Osteoblast (primary cell): Measurements from ENCODE around the gene MARK3. TPM values are rescaled to one million over a fixed set of nuclear protein-coding genes. Genes with fewer than 3 reads are reported as not detected.
A peak's percentile ranks its signal among the peaks of the same experiment; 100 is the strongest.

ENCODE experiments used
- DNase-seq: peaks from one replicate; pipeline ENCODE4 v3.0.0; 2011; ENCODE audit warnings: low spot score, mixed read lengths; ENCODE audit not compliant: insufficient read length; ENCODE audit errors: missing footprints
- H2AFZ ChIP-seq: 2 replicates; pipeline ENCODE4 v1.6.0; 2011; ENCODE audit warnings: mild to moderate bottlenecking, low read length
- H3K27ac ChIP-seq: 2 replicates; pipeline ENCODE4 v1.5.1; 2011; ENCODE audit warnings: mild to moderate bottlenecking, low read depth, low read length, moderate library complexity
- H3K27me3 ChIP-seq: 2 replicates; pipeline ENCODE4 v1.6.0; 2012; ENCODE audit warnings: mild to moderate bottlenecking, control low read depth, inconsistent platforms, low read length, moderate library complexity; ENCODE audit not compliant: insufficient read depth
- H3K36me3 ChIP-seq: 2 replicates; pipeline ENCODE4 v1.5.1; 2011; ENCODE audit warnings: mild to moderate bottlenecking, low read length, control low read depth, moderate library complexity; ENCODE audit not compliant: insufficient read depth
- H3K4me1 ChIP-seq: 2 replicates; pipeline ENCODE4 v1.5.1; 2011; ENCODE audit warnings: mild to moderate bottlenecking, low read length, control low read depth, moderate library complexity; ENCODE audit not compliant: insufficient read depth
- H3K4me2 ChIP-seq: 2 replicates; pipeline ENCODE4 v1.6.0; 2011; ENCODE audit warnings: mild to moderate bottlenecking, low read length; ENCODE audit not compliant: insufficient read depth
- H3K4me3 ChIP-seq: fragments of 200-600 bp; sonication (generic); 3 replicates; pipeline ENCODE4 v1.5.1; 2012; ENCODE audit warnings: mild to moderate bottlenecking, low read length, inconsistent platforms; ENCODE audit not compliant: insufficient read depth
- H3K79me2 ChIP-seq: 2 replicates; pipeline ENCODE4 v1.6.0; 2012; ENCODE audit warnings: mild to moderate bottlenecking, low read length, control low read depth, inconsistent platforms; ENCODE audit not compliant: insufficient read depth
- H3K9me3 ChIP-seq: 2 replicates; pipeline ENCODE4 v1.5.1; 2011; ENCODE audit warnings: low read depth, low read length, control low read depth
- H4K20me1 ChIP-seq: 2 replicates; pipeline ENCODE4 v1.6.0; 2012; ENCODE audit warnings: mild to moderate bottlenecking, low read length, control low read depth; ENCODE audit not compliant: insufficient read depth
- CTCF ChIP-seq: IDR thresholded peaks from 2 replicates; pipeline ENCODE4 v1.5.1; 2011; ENCODE audit warnings: mild to moderate bottlenecking, low read depth, low read length, moderate library complexity; ENCODE audit errors: extremely low read depth
- total RNA-seq: library from RNA; depleted of rRNA; stranded (reverse); fragments of >200 nt; gene quantifications from 2 replicates; pipeline ENCODE4 v1.2.3, GENCODE V29; 2012

MARK3 gene
- total RNA-seq, 1 donor: 101 TPM

- H2AFZ ChIP-seq: no peak overlapping the region
- H3K9me3 ChIP-seq: no peaks in the 10 kb centered on the region
Measured at GRCh38 chr14:103545219-103545914, 160.2 kb downstream of the MARK3 start.

GRCh38 chr14:103545915-103546651 is 160.9 kb downstream of the MARK3 start:
- H3K4me1 ChIP-seq: peaks cover 12% of the 10 kb centered on the region
- H3K4me2 ChIP-seq: no peak overlapping the region
- DNase-seq: peak; percentile 61
- H3K9me3 ChIP-seq: no peaks in the 10 kb centered on the region
- no peak overlapping the region for H3K4me3 ChIP-seq
- peaks cover 7% of the 10 kb centered on the region for H3K79me2 ChIP-seq
- H2AFZ ChIP-seq: no peak overlapping the region
- no peak overlapping the region for H3K27ac ChIP-seq
- no peak for TF ChIP-seq CTCF
- H4K20me1 ChIP-seq: peaks cover 17% of the 10 kb centered on the region
- no peaks in the 10 kb centered on the region for H3K27me3 ChIP-seq
- no peaks in the 10 kb centered on the region for H3K36me3 ChIP-seq

More at GRCh38 chr14:103545219-103545914, 160.2 kb downstream of the MARK3 start:
- Histone ChIP-seq H3K27ac (no peak overlapping the region), H4K20me1 (peaks cover 17% of the 10 kb centered on the region), H3K79me2 (peaks cover 4% of the 10 kb centered on the region), H3K4me3 (no peak overlapping the region), H3K36me3 (no peaks in the 10 kb centered on the region), H3K4me2 (no peak overlapping the region), H3K4me1 (peaks cover 19% of the 10 kb centered on the region), H3K27me3 (no peaks in the 10 kb centered on the region)
- TF ChIP-seq CTCF: no peak
- DNase-seq: peak; percentile 68

GRCh38 chr14:103546652-103547454 is 161.6 kb downstream of the MARK3 start:
- Histone ChIP-seq H4K20me1 (peaks cover 19% of the 10 kb centered on the region), H3K27ac (no peak overlapping the region), H3K79me2 (peaks cover 7% of the 10 kb centered on the region), H3K4me3 (no peak overlapping the region), H3K4me2 (no peak overlapping the region), H3K4me1 (peaks cover 13% of the 10 kb centered on the region), H2AFZ (no peak overlapping the region), H3K27me3 (no peaks in the 10 kb centered on the region), H3K9me3 (no peaks in the 10 kb centered on the region), H3K36me3 (no peaks in the 10 kb centered on the region)
- peak; percentile 98 for DNase-seq
- TF ChIP-seq CTCF: peak; percentile 69
